PFSK-1 (cell line): ENCODE measurements around the gene ITPRID1.

Experiments
- FOXP2 ChIP-seq: optimal IDR thresholded peaks from 2 replicates; pipeline ENCODE3; 2011; ENCODE audit warnings: borderline replicate concordance, control low read depth, inconsistent platforms; ENCODE audit not compliant: insufficient read depth; ENCODE audit errors: extremely low read length, extremely low read depth
- POLR2AphosphoS5 ChIP-seq: IDR thresholded peaks from 2 replicates; pipeline ENCODE4 v1.6.1; 2012; ENCODE audit warnings: low read depth, mild to moderate bottlenecking, control low read depth, low read length, moderate library complexity
- SIN3A ChIP-seq: IDR thresholded peaks from 2 replicates; pipeline ENCODE4 v1.6.1; 2012; ENCODE audit warnings: mild to moderate bottlenecking, low read length, moderate library complexity, borderline replicate concordance; ENCODE audit not compliant: insufficient read depth
- TAF1 ChIP-seq: IDR thresholded peaks from 2 replicates; pipeline ENCODE4 v1.6.1; 2012; ENCODE audit warnings: low read length, control low read depth, borderline replicate concordance; ENCODE audit not compliant: insufficient read depth
- TF ChIP-seq, protein P1 (sequence below), 2 experiments: IDR thresholded peaks; 2 replicates each; pipeline versions ENCODE4 v1.6.1 to v1.8.0; 2011 to 2012; ENCODE audit warnings: low read depth in 2 of 2, low read length in 2 of 2, control low read depth in 1 of 2, inconsistent platforms in 1 of 2, mild to moderate bottlenecking in 1 of 2, moderate library complexity in 1 of 2; ENCODE audit not compliant: insufficient read depth in 1 of 2

ITPRID1 gene

DNA sequence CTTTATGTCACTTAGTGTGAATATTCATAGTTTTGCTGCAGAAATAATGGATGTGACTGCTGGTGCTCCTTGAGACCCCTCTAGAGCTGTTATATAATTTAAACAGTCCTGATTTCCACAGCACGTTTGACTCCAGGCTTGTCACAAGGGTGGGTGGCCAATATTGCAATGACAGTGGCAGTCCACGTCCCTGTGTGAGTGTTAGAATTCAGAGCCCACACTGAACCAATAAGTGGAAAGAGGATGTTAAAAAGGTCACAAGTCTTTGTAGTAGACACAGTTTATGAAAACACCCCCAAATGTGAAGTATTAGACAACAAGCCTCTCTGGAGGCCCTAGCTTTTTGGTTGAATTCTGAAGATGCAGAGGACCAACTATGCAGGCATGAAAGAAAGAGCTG, 175.1 kb downstream of the ITPRID1 start:
- no peak for TF ChIP-seq TAF1
- no peak for TF ChIP-seq SIN3A
- no peak for TF ChIP-seq POLR2AphosphoS5
- no peak for TF ChIP-seq FOXP2
- TF ChIP-seq, protein P1, sequence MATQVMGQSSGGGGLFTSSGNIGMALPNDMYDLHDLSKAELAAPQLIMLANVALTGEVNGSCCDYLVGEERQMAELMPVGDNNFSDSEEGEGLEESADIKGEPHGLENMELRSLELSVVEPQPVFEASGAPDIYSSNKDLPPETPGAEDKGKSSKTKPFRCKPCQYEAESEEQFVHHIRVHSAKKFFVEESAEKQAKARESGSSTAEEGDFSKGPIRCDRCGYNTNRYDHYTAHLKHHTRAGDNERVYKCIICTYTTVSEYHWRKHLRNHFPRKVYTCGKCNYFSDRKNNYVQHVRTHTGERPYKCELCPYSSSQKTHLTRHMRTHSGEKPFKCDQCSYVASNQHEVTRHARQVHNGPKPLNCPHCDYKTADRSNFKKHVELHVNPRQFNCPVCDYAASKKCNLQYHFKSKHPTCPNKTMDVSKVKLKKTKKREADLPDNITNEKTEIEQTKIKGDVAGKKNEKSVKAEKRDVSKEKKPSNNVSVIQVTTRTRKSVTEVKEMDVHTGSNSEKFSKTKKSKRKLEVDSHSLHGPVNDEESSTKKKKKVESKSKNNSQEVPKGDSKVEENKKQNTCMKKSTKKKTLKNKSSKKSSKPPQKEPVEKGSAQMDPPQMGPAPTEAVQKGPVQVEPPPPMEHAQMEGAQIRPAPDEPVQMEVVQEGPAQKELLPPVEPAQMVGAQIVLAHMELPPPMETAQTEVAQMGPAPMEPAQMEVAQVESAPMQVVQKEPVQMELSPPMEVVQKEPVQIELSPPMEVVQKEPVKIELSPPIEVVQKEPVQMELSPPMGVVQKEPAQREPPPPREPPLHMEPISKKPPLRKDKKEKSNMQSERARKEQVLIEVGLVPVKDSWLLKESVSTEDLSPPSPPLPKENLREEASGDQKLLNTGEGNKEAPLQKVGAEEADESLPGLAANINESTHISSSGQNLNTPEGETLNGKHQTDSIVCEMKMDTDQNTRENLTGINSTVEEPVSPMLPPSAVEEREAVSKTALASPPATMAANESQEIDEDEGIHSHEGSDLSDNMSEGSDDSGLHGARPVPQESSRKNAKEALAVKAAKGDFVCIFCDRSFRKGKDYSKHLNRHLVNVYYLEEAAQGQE (IDR thresholded peaks at IDR 0.05; ENCODE audit: insufficient read depth in 1 of 2, low read depth in 2 of 2, low read length in 2 of 2) = no peak

DNA sequence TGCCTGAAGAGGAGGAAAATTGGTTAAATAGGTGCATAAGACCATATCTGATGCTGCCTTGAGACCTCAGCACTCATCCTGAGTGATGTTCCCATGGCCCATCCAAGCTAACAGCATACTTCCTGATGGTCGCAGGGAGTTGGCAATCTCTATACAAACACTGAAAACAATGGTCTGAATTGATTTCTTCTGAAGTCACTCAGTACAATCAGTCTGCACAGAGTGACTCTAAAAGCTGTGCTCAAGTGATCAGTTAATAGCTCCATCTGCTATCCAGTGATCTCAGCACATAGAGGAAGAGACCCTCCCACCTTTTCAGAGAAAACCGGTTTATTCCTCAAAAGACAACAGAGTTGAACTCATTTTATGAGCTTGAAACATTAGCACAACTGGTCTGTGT, 177.0 kb downstream of the ITPRID1 start:
- TF ChIP-seq POLR2AphosphoS5 (no peak), FOXP2 (no peak), TAF1 (no peak), SIN3A (no peak)
- TF ChIP-seq, protein P1 (IDR thresholded peaks at IDR 0.05; ENCODE audit: insufficient read depth in 1 of 2, low read depth in 2 of 2, low read length in 2 of 2) = no peak

- TF ChIP-seq POLR2AphosphoS5 (no peak), SIN3A (no peak), TAF1 (no peak), FOXP2 (no peak)
- TF ChIP-seq, protein P1 (IDR thresholded peaks at IDR 0.05; ENCODE audit: insufficient read depth in 1 of 2, low read depth in 2 of 2, low read length in 2 of 2) = no peak
Measured at GRCh38 chr7:31692451-31692850, 178.6 kb downstream of the ITPRID1 start.

- TF ChIP-seq FOXP2 (no peak), SIN3A (no peak), POLR2AphosphoS5 (no peak), TAF1 (no peak)
- TF ChIP-seq, protein P1 (IDR thresholded peaks at IDR 0.05; ENCODE audit: insufficient read depth in 1 of 2, low read depth in 2 of 2, low read length in 2 of 2) = no peak
Measured at GRCh38 chr7:31692871-31693270, 179.0 kb downstream of the ITPRID1 start.

- TF ChIP-seq POLR2AphosphoS5 (no peak), FOXP2 (no peak), TAF1 (no peak), SIN3A (no peak)
- TF ChIP-seq, protein P1 (IDR thresholded peaks at IDR 0.05; ENCODE audit: insufficient read depth in 1 of 2, low read depth in 2 of 2, low read length in 2 of 2) = no peak
Measured at GRCh38 chr7:31695859-31696614, 182.1 kb downstream of the ITPRID1 start.
